Stimulated activated CD8-positive, alpha-beta memory T cell treated with anti-CD3 and anti-CD28 coated beads, Interleukin-7, amount 100 ng/mL, for 24 hours (primary cell): Measurements from ENCODE around the gene AMPH.

Experiments used
- DNase-seq: peaks from one replicate; pipeline ENCODE4 v3.0.0-alpha.2; 2020; ENCODE audit warnings: low read depth

AMPH gene

DNA sequence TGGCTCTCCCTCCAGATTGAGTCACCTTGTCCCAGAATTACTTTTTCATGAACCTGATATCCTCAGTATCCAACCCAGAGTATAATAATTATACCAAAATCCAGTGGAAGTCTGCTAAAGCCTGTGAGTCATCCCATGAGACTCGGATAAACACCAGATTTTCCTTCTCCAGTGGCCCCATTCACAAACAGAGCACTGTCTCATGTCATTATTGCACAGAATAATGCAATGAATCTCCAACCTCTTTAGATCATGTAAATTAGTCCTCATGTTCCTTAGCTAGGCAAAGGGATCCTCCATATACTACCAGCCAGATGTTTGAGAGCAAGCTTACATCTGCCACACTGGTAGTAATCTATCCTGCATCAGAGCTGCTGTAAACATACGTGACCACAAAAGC lies 89.0 kb downstream of the AMPH start:
- no peak for DNase-seq

DNA sequence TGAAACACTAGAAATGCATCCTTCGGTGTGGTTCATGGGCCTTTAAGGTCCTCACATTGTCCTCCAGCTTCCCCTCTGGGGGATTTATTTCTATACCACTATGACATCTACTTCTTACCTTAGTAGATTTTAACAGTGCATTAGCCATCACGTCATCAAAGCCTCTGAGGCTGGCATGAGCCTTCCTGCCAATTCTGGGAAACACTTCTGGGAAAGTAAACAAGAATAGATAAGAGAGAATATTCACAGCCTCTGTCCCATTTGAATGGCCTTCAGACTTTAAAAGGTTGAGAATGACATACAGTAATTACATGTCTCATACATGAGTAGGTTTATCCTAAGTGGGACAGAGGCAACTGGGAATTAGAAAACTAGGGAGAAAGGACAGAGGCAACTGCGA lies 89.7 kb downstream of the AMPH start:
- no peak for DNase-seq

DNA sequence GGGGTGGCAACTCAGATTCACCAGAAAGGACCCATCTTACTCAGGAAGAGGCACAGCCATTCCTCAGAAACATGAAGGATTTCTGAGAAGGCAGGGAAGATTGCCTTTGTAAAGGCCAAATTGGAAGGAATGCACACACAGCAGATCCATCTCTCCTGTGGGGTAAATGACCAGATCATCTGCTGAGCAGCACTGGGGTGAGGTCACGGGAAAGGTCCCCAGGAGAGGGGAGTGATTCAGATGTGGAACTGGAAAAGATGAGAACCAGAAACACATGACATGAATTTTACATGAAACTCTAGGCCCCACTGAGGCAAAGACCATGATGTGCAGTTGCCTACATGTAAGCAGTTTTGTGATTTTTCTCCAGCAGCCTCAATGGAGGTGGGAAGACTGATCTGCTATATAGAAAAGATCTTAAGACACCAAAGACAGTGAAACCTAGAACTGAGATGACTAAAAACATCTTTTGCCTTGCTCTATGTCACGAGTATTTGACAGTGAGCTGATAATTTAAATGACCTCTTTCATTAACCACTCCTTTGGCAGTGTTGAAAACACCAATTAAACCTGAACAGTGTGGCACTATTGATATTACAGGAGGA lies 91.6 kb downstream of the AMPH start:
- DNase-seq, result no peak

DNA sequence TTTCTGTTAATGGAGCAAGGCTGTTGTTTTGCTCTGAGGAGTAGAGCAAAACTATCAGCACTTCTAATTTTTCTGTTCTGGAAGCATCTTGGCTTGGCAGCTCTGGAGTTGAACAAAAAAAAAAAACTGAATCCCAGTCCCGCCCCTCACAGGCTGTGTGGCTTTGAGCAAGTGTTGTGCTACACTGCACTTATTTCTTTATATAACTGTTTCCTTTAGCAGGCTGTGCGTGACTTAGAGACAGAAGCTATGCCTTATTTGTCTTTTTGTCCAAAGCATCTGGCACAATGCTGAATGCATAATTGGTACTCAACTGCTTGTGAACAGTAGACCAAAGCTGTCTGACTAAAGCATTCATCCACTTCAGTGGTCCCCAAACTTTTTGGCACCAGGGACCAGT lies 96.1 kb downstream of the AMPH start:
- DNase-seq, result no peak

DNA sequence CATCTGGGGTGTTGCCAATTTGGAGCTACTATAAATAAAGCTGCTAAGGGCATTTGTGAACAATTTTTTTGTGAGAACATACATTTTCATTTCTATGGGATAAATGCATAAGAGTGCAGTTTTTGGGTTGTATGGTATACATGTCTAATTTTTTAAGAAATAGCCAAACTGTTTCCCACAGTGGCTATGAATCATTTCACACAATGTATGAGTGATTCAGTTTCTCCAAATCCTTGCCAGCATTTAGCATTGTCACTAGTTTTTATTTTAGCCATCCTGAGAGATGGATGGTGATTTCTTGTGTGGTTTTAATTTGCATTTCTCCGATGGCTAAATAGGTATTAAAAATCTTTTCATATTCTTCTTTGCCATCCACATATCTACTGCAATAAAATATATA lies 105.3 kb downstream of the AMPH start:
- no peak for DNase-seq

DNA sequence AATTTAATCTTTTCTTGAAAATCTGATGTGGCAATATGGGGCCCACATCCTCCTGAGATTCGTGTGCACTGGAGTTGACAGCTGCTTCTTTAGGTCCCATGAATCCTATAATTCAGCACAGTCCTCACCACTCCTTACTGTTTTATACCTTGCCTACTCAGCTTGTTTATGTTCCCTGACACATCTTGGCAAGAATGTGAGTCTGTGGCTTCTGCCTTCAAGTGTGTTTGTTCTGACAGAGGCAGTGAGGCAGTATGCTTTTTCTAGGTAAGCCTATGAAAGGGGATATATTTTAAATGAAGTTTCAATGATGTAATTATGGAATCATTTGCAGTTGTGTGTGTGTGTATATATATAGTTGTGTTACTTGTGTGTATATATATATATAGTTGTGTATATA lies 106.4 kb downstream of the AMPH start:
- DNase-seq, result no peak

DNA sequence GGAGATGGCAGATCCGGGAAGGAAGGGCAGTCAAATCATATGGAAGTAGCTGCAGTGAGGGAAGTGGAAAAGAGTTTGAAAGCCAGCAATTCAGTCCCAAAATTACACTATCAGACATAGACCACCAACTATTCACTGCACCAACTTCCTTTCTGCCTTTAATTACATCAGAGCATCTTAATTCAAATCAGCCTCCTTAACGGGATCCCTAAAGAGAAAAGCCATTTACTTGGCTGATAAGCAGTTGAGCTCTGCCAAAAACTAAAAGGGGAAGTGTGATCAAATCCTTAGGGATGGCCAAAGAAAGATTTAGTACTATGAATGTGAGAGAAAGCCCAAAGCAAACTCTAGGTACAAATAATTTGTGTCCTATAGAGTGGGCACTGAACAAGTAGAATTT lies 110.4 kb downstream of the AMPH start:
- no peak for DNase-seq

DNA sequence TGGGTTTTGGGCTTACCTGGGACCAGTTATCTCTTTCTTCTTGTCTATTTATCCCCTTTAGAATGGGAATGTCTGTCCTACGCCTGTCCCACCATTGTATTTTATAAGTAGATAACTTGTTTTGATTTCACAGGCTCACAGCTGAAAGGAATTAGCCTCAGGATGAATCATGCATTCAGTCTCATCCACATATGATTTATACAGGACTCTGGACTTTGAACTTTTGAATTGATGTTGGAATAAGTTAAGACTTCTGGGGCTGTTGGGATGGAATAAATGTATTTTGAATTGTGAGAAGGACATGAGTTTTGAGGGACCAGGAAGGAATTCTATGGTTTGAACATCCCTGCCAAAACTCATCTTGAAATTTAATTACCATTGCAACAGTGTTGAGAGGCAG lies 112.6 kb downstream of the AMPH start:
- DNase-seq, result no peak

DNA sequence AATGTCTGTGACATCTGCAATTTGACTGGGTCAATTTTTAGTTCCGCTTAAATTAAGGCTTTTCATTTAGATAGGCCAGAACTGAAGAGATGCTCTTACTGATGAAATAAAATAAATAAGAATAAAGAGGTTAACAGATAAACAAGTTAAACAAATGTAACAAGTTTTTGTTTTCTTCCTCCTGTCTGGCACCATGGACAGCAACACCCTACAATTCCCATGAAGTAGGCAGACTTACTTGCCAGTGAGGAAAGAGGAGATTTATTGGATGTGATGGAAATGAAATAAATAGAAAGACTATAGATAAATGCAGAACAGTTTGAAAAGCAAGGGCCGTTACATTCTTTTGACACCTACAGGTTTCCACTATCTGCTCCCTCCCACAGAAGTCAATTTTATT lies 118.5 kb downstream of the AMPH start:
- no peak for DNase-seq

DNA sequence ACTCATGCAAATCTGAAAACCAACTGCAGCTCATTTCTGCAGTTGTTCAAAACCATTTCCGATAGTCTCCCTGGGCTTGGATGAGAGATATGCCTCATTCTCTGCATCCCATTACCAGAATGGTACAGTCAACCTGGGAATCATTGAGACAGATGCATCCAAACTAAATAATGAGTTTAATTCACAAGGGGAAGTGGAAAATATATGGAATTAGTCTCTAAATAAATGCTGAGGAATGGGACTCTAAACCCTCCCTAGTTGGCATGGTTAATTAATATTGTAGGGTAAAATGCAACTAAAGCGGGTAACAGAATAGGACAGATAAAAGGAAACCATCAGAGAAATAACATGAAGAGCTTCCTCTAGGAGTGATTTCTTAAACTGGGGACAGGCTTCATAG lies 118.9 kb downstream of the AMPH start:
- DNase-seq, result no peak

DNA sequence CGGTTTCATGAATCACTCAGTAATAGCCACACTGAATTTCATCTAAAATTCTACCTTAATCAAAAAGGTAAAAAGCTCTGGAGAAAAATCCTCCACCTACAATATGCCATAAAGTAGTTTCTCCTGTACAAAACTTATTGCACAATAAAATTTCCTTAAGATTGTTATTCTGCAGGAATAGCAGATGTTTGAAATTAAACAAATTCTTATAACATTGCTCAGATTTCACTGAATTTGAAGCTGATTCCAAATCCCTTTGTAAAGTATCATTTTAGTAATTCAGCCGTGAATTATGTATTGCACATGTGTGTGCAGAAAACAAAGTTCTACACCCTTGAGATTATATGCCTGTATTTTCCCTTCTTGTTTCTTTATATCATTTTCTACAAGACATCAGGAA lies 123.8 kb downstream of the AMPH start:
- no peak for DNase-seq

DNA sequence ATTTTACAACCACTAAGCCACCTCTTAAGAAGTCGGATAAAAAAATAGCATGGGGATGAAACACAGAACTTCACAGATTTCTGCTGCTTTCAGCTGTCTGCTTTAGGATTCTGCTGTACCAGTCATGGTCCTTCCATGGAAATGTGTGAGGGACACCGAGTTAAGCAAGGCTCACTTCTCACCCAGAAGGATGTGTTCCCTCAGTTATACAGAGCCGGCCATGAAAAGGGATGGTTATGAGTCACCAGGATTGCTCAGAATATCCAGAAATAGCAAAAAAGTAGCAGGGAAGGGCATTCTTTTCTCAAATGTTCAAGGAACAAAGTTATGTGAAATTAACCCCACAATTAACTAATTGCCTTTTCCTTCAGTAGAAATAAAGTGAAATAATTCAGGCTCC lies 124.4 kb downstream of the AMPH start:
- DNase-seq, result no peak

DNA sequence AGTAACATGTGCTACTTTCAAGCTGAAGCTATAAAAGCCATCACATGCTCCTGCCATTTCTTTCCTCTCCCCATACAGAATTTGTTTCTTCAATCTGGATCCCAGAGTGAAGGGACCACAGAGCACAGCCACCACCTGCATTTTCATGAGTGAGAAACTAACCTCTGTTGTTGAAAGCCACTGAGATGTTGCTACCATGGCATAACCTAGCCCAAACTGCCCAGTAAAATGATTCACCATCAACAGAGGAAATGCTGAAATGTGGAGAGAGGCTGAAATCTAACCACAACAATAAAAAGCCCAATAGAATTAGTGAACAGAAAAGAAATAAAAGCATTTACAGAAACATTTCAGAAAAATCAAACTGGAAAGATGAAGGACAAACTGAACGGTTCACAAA lies 125.2 kb downstream of the AMPH start:
- DNase-seq, result no peak

DNA sequence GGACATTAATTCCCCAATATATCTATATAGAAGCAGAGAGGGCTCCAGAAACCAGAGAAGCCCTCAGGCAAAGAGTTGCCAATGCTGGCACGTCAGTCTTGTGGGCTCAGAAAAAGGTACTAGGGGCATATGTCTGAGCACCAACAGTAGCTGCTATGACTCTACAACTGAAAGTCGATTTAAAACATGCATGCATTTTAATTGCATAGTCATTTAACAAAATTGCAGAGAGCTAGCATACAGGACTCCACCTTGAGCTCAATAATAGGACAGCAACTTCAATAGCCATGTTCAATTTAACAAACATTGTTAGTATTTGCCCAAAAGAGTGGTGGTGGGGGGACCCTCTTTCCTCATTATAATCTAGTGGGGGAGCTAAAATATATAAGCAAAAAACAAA lies 126.5 kb downstream of the AMPH start:
- no peak for DNase-seq

DNA sequence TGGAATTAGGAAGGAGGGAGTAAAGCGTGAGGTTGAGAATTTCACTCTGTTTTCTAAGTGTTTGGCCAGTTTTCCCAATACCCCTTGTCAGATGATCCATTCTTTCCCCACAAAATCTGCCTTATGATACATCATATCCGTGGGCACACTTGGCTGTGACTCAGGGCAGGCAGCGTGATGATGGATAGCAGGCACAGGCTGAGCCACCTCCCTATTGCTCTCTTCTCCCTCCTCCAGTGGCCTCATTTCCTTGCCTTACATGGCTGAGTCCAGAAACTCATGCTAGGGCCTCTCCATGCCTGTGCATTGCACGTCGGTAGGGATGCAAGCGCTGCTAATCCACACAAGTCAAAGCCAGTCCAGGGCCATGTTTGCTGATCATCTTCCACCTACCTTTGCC lies 128.3 kb downstream of the AMPH start:
- DNase-seq, result no peak

DNA sequence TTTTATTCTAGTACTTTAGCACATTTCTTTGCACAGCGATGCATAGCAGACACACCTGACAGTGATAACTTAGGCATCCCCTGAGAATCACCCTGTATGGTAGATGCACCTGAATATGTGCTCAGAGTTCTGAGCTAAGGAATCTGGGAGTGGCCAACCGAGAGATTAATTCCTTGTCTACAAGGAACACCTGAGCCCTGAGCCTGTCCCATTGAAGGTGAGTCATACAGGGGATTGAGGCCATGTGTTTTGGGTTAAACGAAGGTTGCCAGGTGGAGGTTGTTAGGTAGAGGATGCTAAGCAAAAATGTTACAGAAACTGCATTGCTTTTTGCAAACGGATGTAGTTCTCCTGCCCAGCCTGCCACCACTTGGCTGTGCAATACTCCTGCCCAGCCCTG lies 128.9 kb downstream of the AMPH start:
- DNase-seq, result no peak

DNA sequence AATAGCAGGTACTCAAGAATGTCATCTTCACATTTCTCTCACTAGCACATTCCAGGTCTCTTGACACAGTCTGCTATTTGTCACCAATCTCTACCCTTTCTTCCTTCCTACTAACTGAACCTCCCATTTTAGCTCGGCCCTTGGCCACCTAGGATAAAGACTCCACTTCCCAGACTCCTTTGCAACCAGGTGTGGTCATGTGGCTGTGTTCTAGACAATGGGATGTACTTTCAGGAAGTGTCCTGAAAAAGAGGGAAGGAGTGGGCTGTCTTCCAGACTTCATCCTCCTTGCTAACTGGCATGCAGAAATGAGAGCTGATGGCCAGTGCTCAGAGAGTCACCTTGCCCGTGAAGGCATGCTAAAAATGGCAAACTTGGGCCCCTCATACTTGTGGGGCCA lies 139.2 kb downstream of the AMPH start:
- DNase-seq, result no peak

DNA sequence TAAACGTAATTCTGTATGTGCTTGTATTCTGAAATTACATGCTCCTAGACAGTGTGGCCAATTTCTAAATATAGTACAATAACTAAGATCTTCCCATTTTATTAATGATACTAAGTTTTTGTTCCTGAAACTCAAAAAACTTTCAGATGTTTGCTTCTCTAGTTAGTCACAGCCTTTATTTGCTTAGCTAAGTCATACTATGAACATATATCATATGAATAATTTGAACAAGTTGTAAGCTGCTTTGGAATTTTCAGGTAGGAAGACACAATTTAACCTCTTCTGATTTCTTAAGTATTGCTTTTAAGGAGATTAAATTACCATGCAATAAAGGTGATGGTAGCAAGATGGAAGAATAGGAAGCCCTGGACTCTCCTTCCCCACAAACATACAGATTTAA lies 148.7 kb downstream of the AMPH start:
- no peak for DNase-seq

DNA sequence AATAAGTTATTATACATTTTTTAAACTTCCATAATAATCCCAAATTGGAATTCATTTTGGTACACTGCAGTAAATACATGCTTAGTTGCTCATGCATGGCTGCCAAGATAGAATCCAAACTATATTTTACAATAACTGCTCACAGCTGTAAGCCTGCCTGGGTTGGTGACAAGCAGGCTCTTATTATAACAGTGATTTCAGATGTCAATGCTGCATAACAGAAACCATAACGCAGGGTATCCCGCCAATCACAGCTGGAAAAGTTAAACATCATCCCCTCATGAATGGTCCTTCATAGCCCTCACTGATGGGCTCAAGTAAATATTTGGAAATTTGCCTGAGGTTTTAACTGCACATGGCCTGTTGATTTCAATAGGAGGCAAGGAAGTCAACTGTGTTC lies 149.8 kb downstream of the AMPH start:
- DNase-seq, result no peak

DNA sequence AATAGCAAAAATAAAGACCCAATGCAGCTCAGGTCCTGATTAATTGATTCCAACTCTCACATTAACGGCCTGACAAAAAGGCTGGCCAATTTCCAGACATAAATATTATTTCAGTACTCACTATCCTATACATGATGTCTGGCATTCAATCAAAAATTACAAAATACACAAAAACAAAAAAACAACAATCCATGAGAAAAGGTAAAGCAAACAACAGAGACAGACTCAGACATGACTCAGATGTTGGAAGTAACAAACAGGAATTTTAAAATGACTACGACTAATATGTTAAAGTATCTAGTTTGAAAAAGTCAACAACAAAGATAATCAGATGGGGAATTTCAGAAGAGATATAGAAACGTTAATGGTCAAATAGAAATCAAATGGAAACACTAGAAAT lies 152.8 kb downstream of the AMPH start:
- DNase-seq, result no peak

DNA sequence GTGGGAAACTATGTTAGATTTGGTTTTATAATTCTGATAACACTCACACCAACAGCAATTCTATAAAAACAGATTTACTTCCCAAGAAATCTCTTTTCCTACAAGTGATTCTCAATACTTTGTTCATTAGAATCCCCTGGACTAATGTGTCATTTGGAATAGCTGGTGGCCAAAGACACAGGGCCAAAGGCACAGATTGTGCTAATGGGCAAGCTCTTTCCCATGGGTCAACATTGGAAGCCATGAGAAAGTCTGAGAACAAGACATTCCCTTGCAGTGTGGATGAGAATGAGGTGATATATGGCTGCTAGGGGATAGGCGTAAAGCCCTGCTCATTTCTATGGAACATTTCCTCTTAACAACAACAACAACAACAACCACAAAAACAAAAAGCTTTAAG lies 153.8 kb downstream of the AMPH start:
- no peak for DNase-seq

DNA sequence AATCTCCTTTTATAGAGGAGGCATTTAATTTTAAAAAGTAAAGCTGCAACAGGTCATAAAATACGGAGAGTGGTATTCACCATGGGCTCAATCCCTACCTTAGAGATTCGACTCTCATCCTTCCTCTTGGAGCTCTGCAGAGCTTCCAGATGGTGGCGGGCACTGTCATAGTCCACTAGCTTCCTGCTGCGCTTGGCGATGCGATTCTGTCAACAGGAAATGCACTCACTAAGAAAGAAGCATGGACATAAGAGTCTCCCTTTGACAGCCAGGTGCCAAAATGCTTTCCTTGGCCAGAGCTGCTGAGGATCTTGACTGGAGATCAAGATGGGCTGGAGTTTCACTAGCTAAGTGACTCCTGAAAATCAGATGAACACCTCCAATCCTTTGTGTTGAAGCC lies 154.4 kb downstream of the AMPH start:
- DNase-seq, result no peak

DNA sequence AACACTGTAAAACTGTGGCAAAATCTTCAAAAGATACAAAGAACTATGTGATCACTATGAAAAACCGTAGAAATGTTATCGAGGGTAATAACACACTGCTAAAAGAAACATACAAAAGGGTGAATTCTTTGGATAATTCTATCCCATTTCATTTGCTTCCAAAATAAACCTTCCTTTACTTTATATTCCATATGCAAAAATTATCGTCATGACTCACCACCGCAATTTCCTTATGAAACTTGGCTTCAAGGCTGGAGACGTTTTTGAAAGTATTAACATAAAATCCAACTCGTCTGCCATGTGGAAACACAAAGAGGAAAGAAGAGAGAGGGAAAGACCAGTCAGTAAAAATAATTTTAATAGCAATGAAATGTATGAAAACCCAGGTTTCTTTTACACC lies 165.2 kb downstream of the AMPH start:
- no peak for DNase-seq

DNA sequence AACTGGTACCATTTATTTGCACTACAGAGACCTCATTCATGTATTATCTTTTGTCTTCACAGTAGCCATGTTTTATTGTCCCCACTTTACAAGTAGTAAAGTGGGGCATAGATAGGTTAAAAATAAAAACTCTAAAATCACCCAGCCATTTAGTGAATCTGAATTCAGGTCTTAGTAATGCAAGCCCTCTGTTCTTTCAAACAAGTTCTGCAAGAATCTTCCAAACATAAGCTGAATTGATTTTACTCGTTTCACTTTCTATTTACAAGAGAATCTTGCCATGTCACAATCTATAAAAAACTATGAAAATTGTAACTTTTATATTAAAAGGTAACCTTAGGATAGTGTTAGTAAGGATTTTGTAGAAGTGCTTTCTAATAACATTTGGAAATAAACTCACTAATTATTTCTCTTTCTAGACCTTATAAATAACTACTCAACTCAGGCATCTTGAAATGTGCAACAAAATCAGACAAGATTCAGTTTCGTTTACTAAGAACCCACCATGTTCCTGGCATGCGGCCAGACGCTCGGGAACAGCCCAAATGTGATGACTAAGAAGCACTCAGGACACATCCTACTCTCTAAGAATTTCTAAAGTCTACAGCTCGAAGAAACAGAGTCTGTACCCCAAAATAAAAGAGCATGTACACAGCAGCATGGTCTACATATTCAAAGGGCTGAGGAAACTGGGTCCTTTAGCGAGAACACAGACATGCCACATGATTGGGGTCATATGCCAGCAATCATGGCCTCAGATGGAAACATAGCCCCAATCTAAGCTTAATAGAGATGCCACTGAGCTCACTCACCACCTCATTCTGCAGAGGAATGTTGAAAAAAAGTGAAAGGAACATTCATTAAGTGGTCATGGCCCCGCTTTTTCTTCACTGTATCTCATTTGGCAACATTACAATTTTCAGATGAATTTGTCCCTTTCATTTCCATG lies 167.6 kb downstream of the AMPH start:
- peak; percentile 67 for DNase-seq
